GM12891 (cell line): Measurements from ENCODE around the gene PTPRD.

ENCODE experiments used
- DNase-seq: peaks from one replicate; pipeline ENCODE4 v3.0.0; 2011; ENCODE audit warnings: low spot score; ENCODE audit not compliant: insufficient read length
- FAIRE-seq: peaks from 2 replicates; lab custom pipeline; 2011; peaks lifted over from hg19 to GRCh38; lab: Jason Lieb, UNC
- PAX5 ChIP-seq: IDR thresholded peaks from 2 replicates; pipeline ENCODE4 v1.6.1; 2011; ENCODE audit warnings: low read length, moderate library complexity, mild to moderate bottlenecking; ENCODE audit not compliant: insufficient read depth, severe bottlenecking
- POLR2A ChIP-seq: IDR thresholded peaks from 2 replicates; pipeline ENCODE4 v1.6.1; 2011; ENCODE audit warnings: low read depth, low read length, control low read depth
- POLR2AphosphoS5 ChIP-seq: IDR thresholded peaks from 2 replicates; pipeline ENCODE4 v1.6.1; 2011; ENCODE audit warnings: low read depth, low read length, control low read depth
- POU2F2 ChIP-seq: IDR thresholded peaks from 2 replicates; pipeline ENCODE4 v1.6.1; 2011; ENCODE audit warnings: low read depth, mild to moderate bottlenecking, control low read depth, low read length, moderate library complexity
- SPI1 ChIP-seq: IDR thresholded peaks from 2 replicates; pipeline ENCODE4 v1.6.1; 2011; ENCODE audit warnings: low read depth, low read length, control low read depth
- TAF1 ChIP-seq: IDR thresholded peaks from 2 replicates; pipeline ENCODE4 v1.6.1; 2011; ENCODE audit warnings: low read depth, low read length, control low read depth

PTPRD gene

DNA sequence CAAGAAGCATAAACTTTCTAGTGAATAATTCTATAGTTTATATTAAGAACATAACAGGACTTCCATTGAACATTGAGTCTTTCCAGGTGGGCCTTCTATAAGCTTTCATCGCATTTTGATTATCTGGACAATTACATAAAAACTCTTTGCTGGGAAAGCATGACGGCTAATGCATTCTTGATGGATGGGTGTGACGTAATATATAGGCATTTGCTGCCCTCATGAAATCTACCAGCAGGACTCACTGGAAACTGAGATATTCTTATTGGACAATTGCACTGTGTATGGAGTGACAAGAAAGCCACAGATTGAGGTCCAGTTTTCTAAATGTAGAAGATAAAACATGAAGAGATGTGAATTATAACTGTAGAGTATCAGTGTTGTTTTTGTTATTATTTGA is 15.0 kb downstream of the PTPRD start:
- no peak for TF ChIP-seq TAF1
- TF ChIP-seq POLR2A = no peak
- TF ChIP-seq POLR2AphosphoS5 = no peak
- TF ChIP-seq POU2F2 = no peak
- TF ChIP-seq PAX5 = no peak
- TF ChIP-seq SPI1 = no peak
- FAIRE-seq (no peak), DNase-seq (no peak)

DNA sequence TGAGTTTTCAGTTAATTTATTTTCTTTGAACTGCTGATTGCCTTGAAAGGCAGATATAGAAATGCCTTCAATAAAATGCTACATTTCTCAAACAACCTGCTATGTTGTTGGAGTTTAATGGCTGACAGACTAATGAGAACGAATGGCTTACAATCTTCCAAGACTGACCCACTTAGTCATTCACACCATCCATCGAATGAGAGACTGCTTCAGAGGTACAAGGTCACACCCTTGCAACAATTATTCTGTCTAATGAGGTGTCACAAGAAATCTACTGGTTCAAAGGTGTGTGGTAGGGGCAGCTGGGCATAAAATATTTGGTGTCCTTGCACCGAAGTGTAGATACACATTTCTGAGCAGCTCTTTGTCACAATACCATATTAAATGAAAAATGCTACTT is 18.3 kb downstream of the PTPRD start:
- DNase-seq (no peak), FAIRE-seq (no peak)
- TF ChIP-seq TAF1 = no peak

DNA sequence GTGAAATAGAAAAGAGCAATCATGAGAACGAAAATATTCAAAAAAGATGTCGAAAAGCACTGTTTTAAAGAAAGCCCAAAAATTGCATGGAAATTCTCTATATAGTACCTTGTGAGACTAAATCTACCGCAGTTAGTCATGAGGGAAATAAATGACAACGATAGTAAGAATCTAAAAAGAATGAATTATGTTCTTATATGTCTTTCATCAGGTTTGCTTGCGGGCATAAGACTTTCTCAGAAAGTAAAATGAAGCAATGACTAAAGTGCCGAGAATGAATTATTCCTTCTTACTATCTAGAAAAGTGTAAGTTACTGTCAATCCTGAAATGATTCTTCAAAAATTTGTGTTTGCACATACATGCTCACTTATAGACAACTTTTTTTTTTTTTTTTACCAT is 26.4 kb downstream of the PTPRD start:
- no peak for FAIRE-seq
- DNase-seq = no peak
- TF ChIP-seq POLR2A (no peak), TAF1 (no peak), PAX5 (no peak), POLR2AphosphoS5 (no peak), POU2F2 (no peak), SPI1 (no peak)

DNA sequence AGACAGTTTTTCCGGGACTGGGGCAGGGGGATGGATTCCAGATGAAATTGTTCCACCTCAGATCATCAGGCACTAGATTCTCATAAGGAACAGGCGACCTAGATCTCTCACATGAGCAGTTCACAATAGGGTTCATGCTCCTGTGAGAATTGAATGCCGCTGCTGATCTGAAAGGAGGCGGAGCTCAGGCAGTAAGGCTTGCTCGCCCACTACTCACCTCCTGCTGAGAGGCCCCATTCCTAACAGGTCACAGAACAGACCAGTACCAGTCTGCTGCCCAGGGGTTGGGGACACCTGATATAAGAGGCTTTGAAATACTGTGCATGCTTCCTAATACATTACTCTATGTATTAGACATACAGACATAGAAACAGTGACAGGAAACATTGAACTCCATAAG is 41.1 kb downstream of the PTPRD start:
- FAIRE-seq (no peak), DNase-seq (no peak)
- TF ChIP-seq POU2F2 (no peak), TAF1 (no peak), POLR2AphosphoS5 (no peak), POLR2A (no peak), SPI1 (no peak)

DNA sequence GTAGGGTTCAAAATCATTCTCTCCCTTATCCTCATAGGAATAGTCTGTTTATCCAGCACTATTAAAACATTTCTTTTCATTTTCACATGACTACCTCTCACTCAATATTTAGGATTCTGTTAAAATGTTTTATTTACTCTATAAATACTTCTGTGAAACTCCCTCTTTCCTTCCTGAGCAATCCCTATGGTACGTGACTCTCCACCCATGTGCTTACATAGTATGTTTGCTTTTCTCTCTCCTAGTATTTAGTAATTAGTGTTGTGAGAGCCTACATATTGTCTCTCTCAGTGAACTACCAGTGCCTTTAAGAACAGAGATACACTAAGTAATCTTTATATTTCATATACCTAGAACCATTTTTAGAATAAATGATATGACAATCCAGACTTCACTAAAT is 46.0 kb downstream of the PTPRD start:
- no peak for TF ChIP-seq POU2F2
- TF ChIP-seq SPI1 = no peak
- TF ChIP-seq PAX5 = no peak
- no peak for TF ChIP-seq TAF1
- TF ChIP-seq POLR2A = no peak
- TF ChIP-seq POLR2AphosphoS5 = no peak
- no peak for FAIRE-seq
- DNase-seq = no peak

DNA sequence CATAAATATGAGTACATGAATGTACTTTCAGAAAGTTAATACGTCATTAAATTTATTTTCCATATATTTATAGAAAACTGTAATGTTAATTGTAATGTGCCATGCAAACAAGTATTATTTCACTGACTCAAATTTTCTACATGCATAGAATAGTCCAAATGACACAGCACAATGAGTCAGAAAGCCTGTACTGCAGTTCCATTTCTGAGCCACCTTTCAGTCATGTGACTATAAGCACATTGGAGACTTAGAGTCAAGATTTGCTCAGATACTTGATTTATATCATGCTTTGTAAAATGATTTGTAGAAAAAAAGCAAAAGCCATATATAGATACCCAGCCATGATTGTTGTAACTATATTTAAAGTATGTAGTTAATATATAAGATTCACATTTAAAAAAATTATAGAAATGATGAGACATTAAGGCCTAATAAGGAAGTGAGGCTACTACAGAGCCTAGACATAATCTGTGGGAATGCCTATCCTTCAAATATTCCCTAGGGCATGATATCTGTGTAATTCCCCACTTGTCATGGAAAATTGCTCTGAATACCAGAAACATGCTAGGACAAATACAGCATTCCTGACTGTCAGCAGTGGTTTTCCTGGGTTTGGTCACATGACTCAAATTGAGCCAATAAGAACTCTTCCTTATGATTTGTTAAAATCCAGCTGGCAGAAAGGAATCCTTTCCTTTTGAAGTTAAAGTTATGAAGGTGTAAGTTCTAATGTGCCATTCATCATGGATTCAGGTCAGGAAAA is 50.0 kb downstream of the PTPRD start:
- TF ChIP-seq POLR2AphosphoS5 = no peak
- no peak for TF ChIP-seq POLR2A
- TF ChIP-seq SPI1 = no peak
- no peak for TF ChIP-seq PAX5
- no peak for TF ChIP-seq TAF1
- TF ChIP-seq POU2F2 = no peak
- DNase-seq (no peak), FAIRE-seq (no peak)

DNA sequence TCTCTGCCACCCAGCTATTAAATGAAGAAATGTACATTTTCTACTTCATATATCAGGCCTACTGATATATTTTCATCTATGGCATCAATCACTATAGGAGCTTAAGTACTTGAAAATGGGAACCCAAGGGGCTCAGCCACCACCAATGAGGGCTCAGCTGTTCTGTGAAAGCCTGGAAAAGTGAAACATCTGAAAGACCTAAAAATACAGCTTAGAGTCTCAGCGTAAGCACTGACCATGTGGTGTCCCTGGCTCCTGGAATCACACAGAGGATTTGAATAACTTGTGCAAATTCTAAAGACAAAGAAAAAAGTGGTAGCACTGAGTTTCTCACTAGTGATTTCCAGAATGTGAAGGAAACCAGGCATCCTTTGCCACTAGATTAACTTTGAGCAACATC is 64.5 kb downstream of the PTPRD start:
- no peak for DNase-seq
- FAIRE-seq = no peak
- TF ChIP-seq POU2F2 (no peak), POLR2AphosphoS5 (no peak), TAF1 (no peak), POLR2A (no peak), SPI1 (no peak), PAX5 (no peak)

DNA sequence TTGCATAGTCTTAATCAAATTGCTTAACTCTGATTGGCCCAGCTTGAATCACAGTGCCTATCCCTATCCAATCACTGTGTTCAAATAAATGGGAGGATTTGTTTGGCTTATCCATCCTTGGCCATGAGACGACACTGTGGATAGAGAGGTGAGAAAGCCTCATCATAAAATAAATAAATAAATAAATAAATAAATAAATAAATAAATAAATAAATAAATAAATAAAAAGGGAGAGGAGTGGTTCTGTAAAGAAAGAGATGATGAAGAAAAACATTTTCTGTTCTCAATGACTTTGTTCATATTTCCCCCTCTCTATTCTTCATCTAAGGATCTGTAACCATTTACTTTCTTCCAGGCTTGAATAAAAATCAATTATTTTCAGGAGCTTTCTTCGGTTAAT is 74.7 kb downstream of the PTPRD start:
- FAIRE-seq (no peak), DNase-seq (no peak)
- TF ChIP-seq POU2F2 (no peak), TAF1 (no peak), POLR2AphosphoS5 (no peak), SPI1 (no peak), PAX5 (no peak), POLR2A (no peak)

DNA sequence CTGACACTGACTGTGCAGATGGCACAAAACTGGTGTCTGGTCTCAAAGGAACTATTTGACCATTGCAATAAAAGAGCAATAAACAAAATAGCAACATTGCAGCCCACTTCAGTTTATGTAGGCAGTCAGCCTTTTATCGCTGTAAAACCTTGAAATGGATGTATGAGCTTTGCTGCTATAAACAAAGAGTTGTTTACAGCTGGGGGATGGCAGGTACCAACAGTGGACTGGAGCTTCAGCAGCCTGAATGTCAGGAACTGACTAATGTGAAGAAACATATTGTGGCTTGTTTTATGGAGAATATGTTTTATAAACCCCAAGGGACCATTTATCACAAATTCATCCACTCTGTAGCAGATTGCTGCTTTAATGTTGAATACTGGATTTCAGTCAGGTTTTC is 78.0 kb downstream of the PTPRD start:
- DNase-seq (no peak), FAIRE-seq (no peak)
- TF ChIP-seq POLR2AphosphoS5 (no peak), TAF1 (no peak), SPI1 (no peak)

DNA sequence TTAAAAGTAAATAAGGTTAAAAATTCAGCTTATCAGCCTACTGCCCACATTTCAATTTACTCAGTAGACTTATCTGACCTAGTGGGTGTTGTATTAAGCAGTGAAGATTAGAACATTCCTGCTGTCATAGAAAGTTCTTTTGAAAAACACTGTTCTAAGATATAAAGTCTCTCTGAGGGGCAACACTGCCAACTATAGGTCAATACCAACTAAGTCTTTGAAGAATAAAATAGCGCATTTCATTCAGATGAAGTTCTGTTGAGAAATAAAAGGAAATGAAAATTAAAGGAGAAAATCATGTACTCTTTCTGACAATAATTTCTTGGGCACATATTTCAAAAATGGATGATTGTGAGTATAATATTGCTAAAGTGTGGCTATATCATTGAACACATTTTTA is 86.8 kb downstream of the PTPRD start:
- FAIRE-seq (no peak), DNase-seq (no peak)
- TF ChIP-seq TAF1 = no peak
- TF ChIP-seq PAX5 = no peak
- no peak for TF ChIP-seq POLR2AphosphoS5
- TF ChIP-seq SPI1 = no peak
- TF ChIP-seq POU2F2 = no peak
- no peak for TF ChIP-seq POLR2A
